K562 (cell line): Measurements from ENCODE around the gene ANAPC2. TPM values are rescaled to one million over a fixed set of nuclear protein-coding genes. Genes with fewer than 3 reads are reported as not detected.
A peak's percentile ranks its signal among the peaks of the same experiment; 100 is the strongest.

Source experiments
- CCNT2 ChIP-seq: IDR thresholded peaks from 2 replicates; pipeline ENCODE4 v1.6.1; 2011; ENCODE audit warnings: borderline replicate concordance, low read depth, mild to moderate bottlenecking, moderate library complexity, mixed read lengths, low read length; ENCODE audit not compliant: insufficient read length; ENCODE audit errors: extremely low read depth
- ZNF384 ChIP-seq: IDR thresholded peaks from 2 replicates; pipeline ENCODE4 v1.6.1; 2012; ENCODE audit warnings: low read depth, low read length, improper control_type of control experiment
- polyA plus RNA-seq, 8 experiments: library from polyadenylated mRNA; depleted of rRNA in 4 of 8; stranded (reverse) in 5 of 8; unstranded in 3 of 8; fragments of >200 nt; fragmentation: Nextera tagmentation in 2 of 8; fragmentation: Illumina TruSeq in 1 of 8; extraction: Ambion mirVana in 2 of 8; extraction: Trizol in 1 of 8; gene quantifications; 2 replicates each; pipeline versions ENCODE4 v1.2.1 to v1.2.3, GENCODE V29; 2011 to 2014; ENCODE audit warnings: inconsistent platforms in 1 of 8, missing spikeins in 1 of 8
- total RNA-seq, 7 experiments: library from RNA; depleted of rRNA in 6 of 7; stranded (reverse); fragments of >200 nt in 6 of 7; fragmentation: Illumina TruSeq in 2 of 7; extraction: Trizol in 2 of 7; gene quantifications; 2 replicates each; pipeline versions ENCODE4 v1.2.1 to v1.2.3, GENCODE V29; 2011 to 2021; ENCODE audit warnings: low replicate concordance in 1 of 7
- TF ChIP-seq, protein P1 (sequence below): fragments of 450-650 bp; IDR thresholded peaks from 2 replicates; pipeline ENCODE4 v1.6.1; 2016; ENCODE audit warnings: low read depth
- TF ChIP-seq, protein P2 (sequence below): sonication (generic); formaldehyde crosslinking; IDR thresholded peaks from 2 replicates; pipeline ENCODE4 v1.8.1; 2023; ENCODE audit warnings: mild to moderate bottlenecking, missing genetic modification reagents, moderate library complexity
- TF ChIP-seq, protein P3 (sequence below): sonication (generic); formaldehyde crosslinking; IDR thresholded peaks from 2 replicates; pipeline ENCODE4 v1.8.0; 2022; ENCODE audit warnings: mild to moderate bottlenecking, missing genetic modification reagents

ANAPC2 gene
- total and polyA plus RNA-seq, 9 of the 15 experiments (the other 6 are each of a cell fraction or from before 2014, with no cell fraction given): 0.11 to 56.5 (median 17.1) TPM; not detected in 1

DNA sequence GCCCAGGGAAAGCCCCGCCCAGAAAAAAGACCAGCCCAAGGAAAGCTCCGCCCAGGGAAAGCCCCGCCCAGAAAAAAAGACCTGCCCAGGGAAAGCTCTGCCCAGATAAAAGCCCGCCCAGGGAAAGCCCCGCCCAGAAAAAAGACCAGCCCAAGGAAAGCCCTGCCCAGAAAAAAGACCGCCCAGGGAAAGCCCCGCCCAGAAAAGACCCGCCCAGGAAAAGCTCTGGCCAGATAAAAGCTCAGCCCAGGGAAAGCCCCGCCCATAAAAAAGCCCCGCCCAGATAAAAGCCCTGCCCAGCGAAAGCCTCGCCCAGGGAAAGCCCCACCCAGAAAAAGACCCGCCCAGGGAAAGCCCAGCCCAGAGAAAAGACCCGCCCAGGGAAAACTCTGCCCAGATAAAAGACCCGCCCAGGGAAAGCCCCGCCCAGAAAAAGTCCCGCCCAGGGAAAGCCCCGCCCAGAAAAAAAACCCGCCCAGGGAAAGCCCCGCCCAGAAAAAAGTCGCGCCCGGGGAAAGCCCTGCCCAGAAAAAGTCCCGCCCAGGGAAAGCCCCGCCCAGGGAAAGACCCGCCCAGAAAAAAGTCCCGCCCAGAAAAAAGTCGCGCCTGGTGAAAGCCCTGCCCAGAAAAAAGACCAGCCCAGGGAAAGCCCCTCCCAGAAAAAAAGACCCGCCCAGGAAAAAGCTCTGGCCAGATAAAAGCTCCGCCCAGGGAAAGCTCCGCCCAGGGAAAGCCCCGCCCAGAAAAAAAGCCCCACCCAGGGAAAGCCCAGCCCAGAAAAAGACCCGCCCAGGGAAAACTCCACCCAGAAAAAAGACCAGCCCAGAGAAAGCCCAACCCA is 37.5 kb downstream of the ANAPC2 start (continued):
- TF ChIP-seq, protein P1, sequence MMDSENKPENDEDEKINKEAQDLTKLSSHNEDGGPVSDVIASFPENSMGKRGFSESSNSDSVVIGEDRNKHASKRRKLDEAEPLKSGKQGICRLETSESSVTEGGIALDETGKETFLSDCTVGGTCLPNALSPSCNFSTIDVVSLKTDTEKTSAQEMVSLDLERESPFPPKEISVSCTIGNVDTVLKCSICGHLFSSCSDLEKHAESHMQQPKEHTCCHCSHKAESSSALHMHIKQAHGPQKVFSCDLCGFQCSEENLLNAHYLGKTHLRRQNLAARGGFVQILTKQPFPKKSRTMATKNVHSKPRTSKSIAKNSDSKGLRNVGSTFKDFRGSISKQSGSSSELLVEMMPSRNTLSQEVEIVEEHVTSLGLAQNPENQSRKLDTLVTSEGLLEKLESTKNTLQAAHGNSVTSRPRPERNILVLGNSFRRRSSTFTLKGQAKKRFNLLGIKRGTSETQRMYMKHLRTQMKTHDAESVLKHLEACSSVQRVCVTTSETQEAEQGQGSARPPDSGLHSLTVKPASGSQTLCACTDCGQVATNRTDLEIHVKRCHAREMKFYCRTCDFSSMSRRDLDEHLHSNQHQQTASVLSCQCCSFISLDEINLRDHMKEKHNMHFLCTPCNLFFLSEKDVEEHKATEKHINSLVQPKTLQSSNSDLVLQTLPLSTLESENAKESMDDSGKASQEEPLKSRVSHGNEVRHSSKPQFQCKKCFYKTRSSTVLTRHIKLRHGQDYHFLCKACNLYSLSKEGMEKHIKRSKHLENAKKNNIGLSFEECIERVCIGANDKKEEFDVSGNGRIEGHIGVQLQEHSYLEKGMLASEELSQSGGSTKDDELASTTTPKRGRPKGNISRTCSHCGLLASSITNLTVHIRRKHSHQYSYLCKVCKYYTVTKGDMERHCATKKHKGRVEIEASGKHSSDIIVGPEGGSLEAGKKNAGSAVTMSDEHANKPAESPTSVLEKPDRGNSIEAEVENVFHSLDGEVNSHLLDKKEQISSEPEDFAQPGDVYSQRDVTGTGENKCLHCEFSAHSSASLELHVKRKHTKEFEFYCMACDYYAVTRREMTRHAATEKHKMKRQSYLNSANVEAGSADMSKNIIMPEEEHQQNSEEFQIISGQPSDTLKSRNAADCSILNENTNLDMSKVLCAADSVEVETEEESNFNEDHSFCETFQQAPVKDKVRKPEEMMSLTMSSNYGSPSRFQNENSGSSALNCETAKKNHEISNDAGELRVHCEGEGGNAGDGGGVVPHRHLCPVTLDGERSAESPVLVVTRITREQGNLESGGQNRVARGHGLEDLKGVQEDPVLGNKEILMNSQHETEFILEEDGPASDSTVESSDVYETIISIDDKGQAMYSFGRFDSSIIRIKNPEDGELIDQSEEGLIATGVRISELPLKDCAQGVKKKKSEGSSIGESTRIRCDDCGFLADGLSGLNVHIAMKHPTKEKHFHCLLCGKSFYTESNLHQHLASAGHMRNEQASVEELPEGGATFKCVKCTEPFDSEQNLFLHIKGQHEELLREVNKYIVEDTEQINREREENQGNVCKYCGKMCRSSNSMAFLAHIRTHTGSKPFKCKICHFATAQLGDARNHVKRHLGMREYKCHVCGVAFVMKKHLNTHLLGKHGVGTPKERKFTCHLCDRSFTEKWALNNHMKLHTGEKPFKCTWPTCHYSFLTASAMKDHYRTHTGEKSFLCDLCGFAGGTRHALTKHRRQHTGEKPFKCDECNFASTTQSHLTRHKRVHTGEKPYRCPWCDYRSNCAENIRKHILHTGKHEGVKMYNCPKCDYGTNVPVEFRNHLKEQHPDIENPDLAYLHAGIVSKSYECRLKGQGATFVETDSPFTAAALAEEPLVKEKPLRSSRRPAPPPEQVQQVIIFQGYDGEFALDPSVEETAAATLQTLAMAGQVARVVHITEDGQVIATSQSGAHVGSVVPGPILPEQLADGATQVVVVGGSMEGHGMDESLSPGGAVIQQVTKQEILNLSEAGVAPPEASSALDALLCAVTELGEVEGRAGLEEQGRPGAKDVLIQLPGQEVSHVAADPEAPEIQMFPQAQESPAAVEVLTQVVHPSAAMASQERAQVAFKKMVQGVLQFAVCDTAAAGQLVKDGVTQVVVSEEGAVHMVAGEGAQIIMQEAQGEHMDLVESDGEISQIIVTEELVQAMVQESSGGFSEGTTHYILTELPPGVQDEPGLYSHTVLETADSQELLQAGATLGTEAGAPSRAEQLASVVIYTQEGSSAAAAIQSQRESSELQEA: no peak
- peak; percentile 14 for TF ChIP-seq CCNT2
- TF ChIP-seq ZNF384: peak; percentile 81
- TF ChIP-seq, protein P2, sequence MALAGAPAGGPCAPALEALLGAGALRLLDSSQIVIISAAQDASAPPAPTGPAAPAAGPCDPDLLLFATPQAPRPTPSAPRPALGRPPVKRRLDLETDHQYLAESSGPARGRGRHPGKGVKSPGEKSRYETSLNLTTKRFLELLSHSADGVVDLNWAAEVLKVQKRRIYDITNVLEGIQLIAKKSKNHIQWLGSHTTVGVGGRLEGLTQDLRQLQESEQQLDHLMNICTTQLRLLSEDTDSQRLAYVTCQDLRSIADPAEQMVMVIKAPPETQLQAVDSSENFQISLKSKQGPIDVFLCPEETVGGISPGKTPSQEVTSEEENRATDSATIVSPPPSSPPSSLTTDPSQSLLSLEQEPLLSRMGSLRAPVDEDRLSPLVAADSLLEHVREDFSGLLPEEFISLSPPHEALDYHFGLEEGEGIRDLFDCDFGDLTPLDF (CRISPR knock-in tag): peak; percentile 30; the same call in 1 of the 2 replicates
- TF ChIP-seq, protein P3, sequence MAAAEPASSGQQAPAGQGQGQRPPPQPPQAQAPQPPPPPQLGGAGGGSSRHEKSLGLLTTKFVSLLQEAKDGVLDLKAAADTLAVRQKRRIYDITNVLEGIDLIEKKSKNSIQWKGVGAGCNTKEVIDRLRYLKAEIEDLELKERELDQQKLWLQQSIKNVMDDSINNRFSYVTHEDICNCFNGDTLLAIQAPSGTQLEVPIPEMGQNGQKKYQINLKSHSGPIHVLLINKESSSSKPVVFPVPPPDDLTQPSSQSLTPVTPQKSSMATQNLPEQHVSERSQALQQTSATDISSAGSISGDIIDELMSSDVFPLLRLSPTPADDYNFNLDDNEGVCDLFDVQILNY (CRISPR knock-in tag): no peak
